OCI-LY3 (cell line): ENCODE measurements around the gene SYNE1.

Source experiments
- EZH2phosphoT487 ChIP-seq: fragments of 200-600 bp; shearing (Covaris generic); IDR thresholded peaks from 2 replicates; pipeline ENCODE4 v1.6.1; 2018; ENCODE audit warnings: antibody characterized with exemption, mixed run types, low read depth
- TF ChIP-seq, protein P1 (sequence below): fragments of 200-600, 300-600 bp; sonication (generic); IDR thresholded peaks from 2 replicates; pipeline ENCODE4 v1.5.1; 2014; ENCODE audit warnings: antibody characterized with exemption, low read length, low read depth

DNA sequence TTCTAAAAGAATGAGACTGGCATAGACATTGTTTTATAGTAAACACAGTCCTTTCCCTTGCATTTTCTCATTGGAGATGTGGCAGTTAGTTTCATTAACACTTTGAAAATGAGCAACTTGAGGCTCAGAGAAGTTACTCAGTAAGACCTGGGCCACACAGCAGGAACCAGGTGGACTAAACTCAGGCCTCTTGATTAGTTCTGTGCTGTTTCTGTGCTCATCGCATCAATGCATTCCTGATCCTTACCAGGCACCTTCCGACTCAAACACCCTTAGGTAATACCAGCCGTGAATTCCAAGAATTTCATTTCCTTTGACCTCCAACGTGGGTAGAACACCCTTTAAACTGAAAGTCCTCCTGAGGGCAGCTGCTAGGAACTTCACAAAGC lies 466.9 kb downstream of the SYNE1 start:
- TF ChIP-seq, protein P1, sequence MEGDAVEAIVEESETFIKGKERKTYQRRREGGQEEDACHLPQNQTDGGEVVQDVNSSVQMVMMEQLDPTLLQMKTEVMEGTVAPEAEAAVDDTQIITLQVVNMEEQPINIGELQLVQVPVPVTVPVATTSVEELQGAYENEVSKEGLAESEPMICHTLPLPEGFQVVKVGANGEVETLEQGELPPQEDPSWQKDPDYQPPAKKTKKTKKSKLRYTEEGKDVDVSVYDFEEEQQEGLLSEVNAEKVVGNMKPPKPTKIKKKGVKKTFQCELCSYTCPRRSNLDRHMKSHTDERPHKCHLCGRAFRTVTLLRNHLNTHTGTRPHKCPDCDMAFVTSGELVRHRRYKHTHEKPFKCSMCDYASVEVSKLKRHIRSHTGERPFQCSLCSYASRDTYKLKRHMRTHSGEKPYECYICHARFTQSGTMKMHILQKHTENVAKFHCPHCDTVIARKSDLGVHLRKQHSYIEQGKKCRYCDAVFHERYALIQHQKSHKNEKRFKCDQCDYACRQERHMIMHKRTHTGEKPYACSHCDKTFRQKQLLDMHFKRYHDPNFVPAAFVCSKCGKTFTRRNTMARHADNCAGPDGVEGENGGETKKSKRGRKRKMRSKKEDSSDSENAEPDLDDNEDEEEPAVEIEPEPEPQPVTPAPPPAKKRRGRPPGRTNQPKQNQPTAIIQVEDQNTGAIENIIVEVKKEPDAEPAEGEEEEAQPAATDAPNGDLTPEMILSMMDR: no peak
- no peak for TF ChIP-seq EZH2phosphoT487
